ENCODE results near the gene POLR3A.
A peak's percentile ranks its signal among the peaks of the same experiment; 100 is the strongest.

The POLR3A gene

DNA sequence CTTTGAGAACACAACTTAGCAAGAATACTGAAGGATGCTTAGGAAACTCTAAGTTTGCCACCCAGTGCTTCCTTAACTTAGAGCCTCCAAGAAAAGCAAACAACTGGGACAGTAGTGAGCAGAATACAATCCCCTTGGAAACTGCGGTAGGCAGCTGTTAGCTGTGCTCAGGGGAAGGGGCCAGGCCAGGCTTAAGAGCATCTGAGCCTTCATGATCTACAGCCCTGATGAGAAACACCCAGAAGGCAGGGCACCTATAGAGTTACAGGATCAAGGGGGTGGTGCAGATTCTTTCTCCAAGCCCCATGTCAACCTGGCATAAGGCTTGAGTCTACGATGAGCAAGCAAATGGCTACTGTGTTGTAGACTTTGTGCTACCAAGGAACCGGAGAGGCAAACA is 51.4 kb downstream of the POLR3A start:
- DNase-seq (ENCODE audit: low spot score), result no peak

- no peak for DNase-seq (ENCODE audit: low spot score)
Observed at GRCh38 chr10:77977016-77977415, 52.3 kb downstream of the POLR3A start.

- DNase-seq (ENCODE audit: low spot score), result no peak
Observed at GRCh38 chr10:77975086-77975666, 54.1 kb downstream of the POLR3A start.

DNA sequence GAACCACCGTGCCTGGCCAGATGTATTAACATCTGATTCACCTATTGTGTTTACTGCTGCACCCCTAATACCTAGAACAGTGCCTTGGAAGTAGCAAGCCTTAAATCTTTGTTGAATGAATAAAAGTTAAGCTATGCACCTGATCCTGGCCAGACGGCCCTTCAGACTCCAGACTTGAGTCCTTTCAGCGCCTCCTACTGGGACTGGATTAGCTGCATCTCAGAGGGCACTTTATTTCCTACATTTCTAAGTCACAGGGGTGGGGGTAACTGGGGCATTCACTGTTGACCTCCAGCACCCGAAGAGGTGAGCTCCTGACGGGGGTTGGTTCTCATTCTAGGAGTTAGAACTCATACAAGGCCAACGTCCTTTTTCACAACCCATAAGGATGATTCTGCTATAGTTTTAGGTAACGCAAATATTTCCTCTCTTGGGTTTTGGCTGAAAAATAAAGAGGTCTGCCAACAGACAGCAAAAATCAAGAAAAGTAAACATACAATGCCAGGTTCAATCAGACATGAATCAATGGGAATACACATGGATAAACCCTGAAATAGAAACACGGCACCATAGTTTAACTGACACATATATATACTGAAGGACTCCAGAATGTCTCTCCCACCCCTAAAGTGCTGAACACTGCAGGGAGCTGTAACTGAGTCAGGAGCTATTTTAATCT is 54.8 kb downstream of the POLR3A start:
- DNase-seq (ENCODE audit: low spot score), result peak; percentile 40

GRCh38 chr10:77973276-77973675 is 56.0 kb downstream of the POLR3A start:
- no peak for DNase-seq (ENCODE audit: low spot score)

- no peak for DNase-seq (ENCODE audit: low spot score)
Observed at GRCh38 chr10:77972148-77972547, 57.2 kb downstream of the POLR3A start.

DNA sequence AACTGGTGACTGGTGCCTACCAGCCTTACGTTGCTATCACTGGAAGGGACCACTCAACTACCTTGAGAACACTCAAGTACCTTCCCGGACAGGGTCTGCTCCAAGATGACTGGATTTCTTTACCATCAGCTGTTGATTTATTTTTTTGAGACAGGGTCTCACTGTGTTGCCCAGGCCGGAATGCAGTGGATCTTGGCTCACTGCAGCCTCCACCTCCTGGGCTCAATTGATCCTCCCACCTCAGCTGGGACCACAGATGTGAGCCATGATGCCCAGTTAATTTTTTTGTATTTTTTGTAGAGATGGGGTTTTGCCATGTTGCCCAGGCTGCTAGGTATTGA is 57.5 kb downstream of the POLR3A start:
- no peak for DNase-seq (ENCODE audit: low spot score)

- peak; percentile 11 for DNase-seq (ENCODE audit: low spot score)
Observed at GRCh38 chr10:77970869-77971803, 58.2 kb downstream of the POLR3A start.

DNA sequence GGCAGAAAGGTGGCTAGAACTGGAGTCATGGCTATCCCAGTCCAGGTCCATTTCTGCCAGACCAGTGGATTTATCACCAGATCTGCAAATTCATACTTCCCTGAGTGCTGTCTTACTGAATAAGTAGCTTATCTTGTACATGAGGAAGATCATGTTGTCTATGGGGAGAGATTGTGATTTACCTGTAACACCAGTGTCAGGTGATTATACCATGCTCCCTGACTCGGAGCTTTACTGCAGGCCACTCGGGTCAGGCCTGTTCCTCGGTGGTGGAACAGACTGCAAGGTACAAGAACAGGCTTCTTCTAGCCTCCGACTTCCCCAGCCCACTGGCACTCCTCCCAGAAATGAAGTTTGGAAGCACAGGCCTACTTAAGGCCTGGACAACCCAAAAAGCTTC is 60.2 kb downstream of the POLR3A start:
- DNase-seq (ENCODE audit: low spot score), result no peak

GRCh38 chr10:77967611-77968022 is 61.7 kb downstream of the POLR3A start:
- no peak for DNase-seq (ENCODE audit: low spot score)

- DNase-seq (ENCODE audit: low spot score), result no peak
Observed at GRCh38 chr10:77965294-77965693, 64.0 kb downstream of the POLR3A start.

DNA sequence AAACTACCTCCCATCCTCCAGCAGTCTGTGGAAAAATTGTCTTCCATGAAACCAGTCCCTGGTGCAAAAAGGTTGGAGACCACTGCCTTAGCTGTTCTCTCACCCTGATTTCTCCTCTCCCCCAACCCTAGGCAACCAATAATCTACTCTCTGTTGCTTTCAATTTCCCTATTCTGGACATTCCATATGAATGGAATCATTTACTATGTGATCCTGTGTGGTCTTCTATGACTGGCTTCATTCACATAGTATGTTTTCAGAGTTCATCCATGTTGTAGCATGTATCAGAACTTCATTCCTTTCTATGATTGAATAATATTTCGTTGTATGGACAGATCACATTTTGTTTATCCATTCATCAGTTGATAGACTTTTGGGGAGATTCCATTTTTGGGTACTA is 64.5 kb downstream of the POLR3A start:
- no peak for DNase-seq (ENCODE audit: low spot score)

- DNase-seq (ENCODE audit: low spot score), result no peak
Observed at GRCh38 chr10:77963901-77964300, 65.4 kb downstream of the POLR3A start.

GRCh38 chr10:77962350-77963146 is 66.8 kb downstream of the POLR3A start:
- DNase-seq (ENCODE audit: low spot score), result no peak

- DNase-seq (ENCODE audit: low spot score), result no peak
Observed at GRCh38 chr10:77961668-77962067, 67.6 kb downstream of the POLR3A start.

- DNase-seq (ENCODE audit: low spot score), result no peak
Observed at GRCh38 chr10:77960829-77961329, 68.4 kb downstream of the POLR3A start.

GRCh38 chr10:77959887-77960455 is 69.3 kb downstream of the POLR3A start:
- no peak for DNase-seq (ENCODE audit: low spot score)

DNA sequence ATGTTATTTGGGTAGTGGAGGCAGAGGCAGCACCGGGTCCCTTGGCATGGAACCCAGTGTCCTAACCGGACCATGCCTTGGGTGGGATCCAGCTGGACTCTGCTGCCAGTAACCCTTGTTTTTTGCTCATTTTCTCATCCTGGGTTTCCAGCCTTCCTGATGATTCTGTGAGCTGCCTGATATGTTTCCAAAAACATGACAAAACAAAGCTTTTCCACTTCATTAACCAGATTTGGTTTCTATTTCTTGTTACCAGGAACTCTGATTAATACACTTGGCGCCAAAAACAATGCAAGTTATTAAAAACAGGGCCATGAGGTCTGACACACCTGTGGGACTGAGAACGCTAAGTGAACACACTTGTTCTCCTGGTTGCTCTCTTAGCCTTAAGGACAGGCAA is 69.9 kb downstream of the POLR3A start:
- DNase-seq (ENCODE audit: low spot score), result no peak

DNA sequence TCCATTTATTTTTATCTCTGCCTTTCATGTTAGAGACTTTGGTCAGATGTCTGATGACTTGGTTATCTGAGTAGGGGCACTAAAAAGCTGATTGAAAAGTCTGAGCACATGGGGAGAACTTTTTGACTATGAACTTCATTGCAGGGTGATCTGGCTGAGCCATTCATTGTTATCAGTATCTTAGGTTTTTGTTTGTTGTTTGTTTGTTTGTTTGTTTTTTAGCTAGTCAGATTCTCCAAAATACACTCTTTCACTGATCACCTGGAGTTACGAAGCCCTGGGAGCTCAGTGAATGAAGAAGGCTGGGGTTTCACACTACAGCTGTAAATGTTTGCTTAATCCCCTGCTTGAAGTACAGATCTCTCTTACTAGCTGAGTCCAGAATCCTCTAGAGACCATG is 74.2 kb downstream of the POLR3A start:
- DNase-seq (ENCODE audit: low spot score), result no peak

GRCh38 chr10:77949167-77949566 is 80.1 kb downstream of the POLR3A start:
- no peak for DNase-seq (ENCODE audit: low spot score)

- no peak for DNase-seq (ENCODE audit: low spot score)
Observed at GRCh38 chr10:77946084-77946483, 83.2 kb downstream of the POLR3A start.

DNA sequence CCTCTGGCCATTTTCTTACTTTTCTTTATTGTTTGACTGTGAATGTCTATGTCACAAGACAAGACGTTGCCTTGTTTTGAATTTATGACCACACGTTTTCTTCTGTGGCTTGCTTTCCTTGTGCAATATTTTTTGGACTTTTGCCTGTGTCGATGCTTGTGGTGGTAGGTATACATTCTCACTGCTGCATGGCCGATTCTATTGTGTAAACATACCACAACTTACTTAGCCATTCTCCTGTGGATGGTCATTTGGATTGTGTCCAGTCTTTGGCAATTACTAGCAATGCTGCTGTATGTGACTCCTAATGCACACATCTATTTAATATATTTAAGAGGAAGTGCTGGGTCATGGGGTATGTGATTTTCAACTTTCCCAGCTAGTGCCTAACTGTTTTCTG is 84.8 kb downstream of the POLR3A start:
- no peak for DNase-seq (ENCODE audit: low spot score)
